Kidney epithelial cell (primary cell): ENCODE data around the gene PCNX1. TPM values are rescaled to one million over a fixed set of nuclear protein-coding genes. Genes with fewer than 3 reads are reported as not detected.

Experiments
- DNase-seq: peaks from one replicate; pipeline ENCODE4 v3.0.0-alpha.2; 2010; ENCODE audit warnings: low read depth
- H3K27me3 ChIP-seq: 2 replicates; pipeline ENCODE4 v1.6.0; 2011; ENCODE audit warnings: low read length; ENCODE audit not compliant: control insufficient read depth, insufficient read depth
- H3K36me3 ChIP-seq: 2 replicates; pipeline ENCODE4 v1.5.1; 2011; ENCODE audit warnings: low read length; ENCODE audit not compliant: control insufficient read depth, insufficient read depth
- H3K4me3 ChIP-seq: 2 replicates; pipeline ENCODE4 v1.5.1; 2011; ENCODE audit warnings: low read depth, mild to moderate bottlenecking, control low read depth, low read length
- CTCF ChIP-seq: IDR thresholded peaks from 2 replicates; pipeline ENCODE4 v1.5.1; 2011; ENCODE audit warnings: mild to moderate bottlenecking, moderate library complexity, low read length, control low read depth, inconsistent platforms; ENCODE audit not compliant: insufficient read depth, poor library complexity, severe bottlenecking
- total RNA-seq: library from RNA; depleted of rRNA; stranded (reverse); fragments of >200 nt; gene quantifications from 2 replicates; pipeline ENCODE4 v1.2.3, GENCODE V29; 2015

Gene PCNX1
- total RNA-seq, 1 donor from 2014 or later, result 26.9 TPM

- peak; percentile 22 for TF ChIP-seq CTCF
- H3K27me3 ChIP-seq, result no peaks in the 10 kb centered on the region
- no peak overlapping the region for H3K4me3 ChIP-seq
- DNase-seq, result no peak
- peaks cover 2% of the 10 kb centered on the region for H3K36me3 ChIP-seq
Observed at GRCh38 chr14:71050227-71050823, 143.1 kb downstream of the PCNX1 start.

- TF ChIP-seq CTCF, result no peak
- Histone ChIP-seq H3K36me3 (peaks cover 1% of the 10 kb centered on the region), H3K4me3 (no peak overlapping the region)
Observed at GRCh38 chr14:71054706-71055105, 147.4 kb downstream of the PCNX1 start.

GRCh38 chr14:71056168-71056567 lies 148.9 kb downstream of the PCNX1 start:
- no peak for DNase-seq
- no peak for TF ChIP-seq CTCF
- Histone ChIP-seq H3K36me3 (peaks cover 1% of the 10 kb centered on the region), H3K4me3 (no peak overlapping the region), H3K27me3 (no peaks in the 10 kb centered on the region)

More at GRCh38 chr14:71054706-71055105, 147.4 kb downstream of the PCNX1 start:
- DNase-seq, result no peak
- H3K27me3 ChIP-seq, result no peaks in the 10 kb centered on the region

- no peak for TF ChIP-seq CTCF
- Histone ChIP-seq H3K36me3 (no peaks in the 10 kb centered on the region), H3K4me3 (no peak overlapping the region), H3K27me3 (no peaks in the 10 kb centered on the region)
- DNase-seq, result no peak
Observed at GRCh38 chr14:71060274-71060673, 153.0 kb downstream of the PCNX1 start.

- DNase-seq, result no peak
- TF ChIP-seq CTCF, result no peak
- H3K36me3 ChIP-seq, result no peaks in the 10 kb centered on the region
Observed at GRCh38 chr14:71060825-71061455, 153.7 kb downstream of the PCNX1 start.

GRCh38 chr14:71061458-71061857 lies 154.2 kb downstream of the PCNX1 start:
- no peak for TF ChIP-seq CTCF
- no peak for DNase-seq
- no peak overlapping the region for H3K4me3 ChIP-seq
- H3K36me3 ChIP-seq, result no peaks in the 10 kb centered on the region
- H3K27me3 ChIP-seq, result no peaks in the 10 kb centered on the region

More at GRCh38 chr14:71060825-71061455, 153.7 kb downstream of the PCNX1 start:
- H3K27me3 ChIP-seq, result no peaks in the 10 kb centered on the region
- H3K4me3 ChIP-seq, result no peak overlapping the region
